ENCODE measurements around the gene CELSR2.
A peak's percentile ranks its signal among the peaks of the same experiment; 100 is the strongest.

The CELSR2 gene

GRCh38 chr1:109239047-109239408 lies 10.3 kb upstream of the CELSR2 start:
- no peak for DNase-seq (ENCODE audit: extremely low spot score)
- ChIA-PET POLR2A (interaction anchor here (1.7 kb wide), 1 partner anchor 14 kb away, joined by 3 read pairs; no protein-coding TSS in a partner anchor), CTCF (interaction anchor here (1.1 to 3.9 kb wide), 11 partner anchors 8 to 307 kb away, joined by 3 to 19 read pairs (median 6); partner anchors contain the start of genes CYB561D1 and PSRC1)
- TF ChIP-seq, protein P1, sequence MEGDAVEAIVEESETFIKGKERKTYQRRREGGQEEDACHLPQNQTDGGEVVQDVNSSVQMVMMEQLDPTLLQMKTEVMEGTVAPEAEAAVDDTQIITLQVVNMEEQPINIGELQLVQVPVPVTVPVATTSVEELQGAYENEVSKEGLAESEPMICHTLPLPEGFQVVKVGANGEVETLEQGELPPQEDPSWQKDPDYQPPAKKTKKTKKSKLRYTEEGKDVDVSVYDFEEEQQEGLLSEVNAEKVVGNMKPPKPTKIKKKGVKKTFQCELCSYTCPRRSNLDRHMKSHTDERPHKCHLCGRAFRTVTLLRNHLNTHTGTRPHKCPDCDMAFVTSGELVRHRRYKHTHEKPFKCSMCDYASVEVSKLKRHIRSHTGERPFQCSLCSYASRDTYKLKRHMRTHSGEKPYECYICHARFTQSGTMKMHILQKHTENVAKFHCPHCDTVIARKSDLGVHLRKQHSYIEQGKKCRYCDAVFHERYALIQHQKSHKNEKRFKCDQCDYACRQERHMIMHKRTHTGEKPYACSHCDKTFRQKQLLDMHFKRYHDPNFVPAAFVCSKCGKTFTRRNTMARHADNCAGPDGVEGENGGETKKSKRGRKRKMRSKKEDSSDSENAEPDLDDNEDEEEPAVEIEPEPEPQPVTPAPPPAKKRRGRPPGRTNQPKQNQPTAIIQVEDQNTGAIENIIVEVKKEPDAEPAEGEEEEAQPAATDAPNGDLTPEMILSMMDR (IDR thresholded peaks at IDR 0.05; ENCODE audit: control extremely low read depth, extremely low read depth, low read depth, missing control alignments) = no peak

DNA sequence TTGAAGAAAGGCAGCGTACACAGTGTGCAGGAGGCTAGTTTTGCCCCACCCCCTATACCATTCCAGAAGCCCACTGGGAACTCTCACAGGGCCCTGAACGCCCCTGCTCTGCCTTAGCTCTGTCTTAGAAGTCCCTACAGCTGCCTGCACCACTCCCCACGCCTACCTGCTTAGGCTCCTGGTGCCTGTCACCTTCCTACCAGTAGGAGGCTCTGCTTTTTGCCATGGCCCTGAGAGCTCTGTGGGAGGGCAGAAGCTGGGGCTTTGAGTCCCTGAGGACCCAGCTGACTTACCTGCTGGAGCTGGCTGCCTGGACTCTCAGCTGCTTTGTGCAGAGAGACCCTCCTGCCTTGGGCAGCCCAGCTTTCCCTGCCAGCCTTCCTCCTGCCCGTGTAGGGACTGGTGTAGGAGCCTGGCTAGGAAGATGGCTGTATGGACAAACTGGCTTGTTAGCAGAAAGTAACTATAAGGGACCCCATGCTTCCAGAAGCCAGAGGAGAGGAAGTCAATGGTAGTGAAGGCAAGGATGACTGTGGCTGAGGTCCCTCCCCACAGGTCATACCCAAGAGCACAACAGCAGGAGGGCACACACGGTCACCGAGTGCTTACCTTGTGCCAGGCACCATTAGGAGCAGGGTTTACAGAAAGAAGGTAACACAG lies 9.8 kb upstream of the CELSR2 start:
- TF ChIP-seq, protein P1 (IDR thresholded peaks at IDR 0.05; ENCODE audit: control extremely low read depth, extremely low read depth, low read depth, missing control alignments) = peak; percentile 39
- DNase-seq (ENCODE audit: extremely low spot score) = peak; percentile 65
- POLR2A ChIA-PET = interaction anchor here (1.0 to 1.7 kb wide), 2 partner anchors 14 to 15 kb away, joined by 3 to 4 read pairs; no protein-coding TSS in a partner anchor
- CTCF ChIA-PET = interaction anchor here (1.1 to 3.9 kb wide), 10 partner anchors 8 to 307 kb away, joined by 3 to 19 read pairs (median 6); partner anchors contain the start of genes CYB561D1 and PSRC1

DNA sequence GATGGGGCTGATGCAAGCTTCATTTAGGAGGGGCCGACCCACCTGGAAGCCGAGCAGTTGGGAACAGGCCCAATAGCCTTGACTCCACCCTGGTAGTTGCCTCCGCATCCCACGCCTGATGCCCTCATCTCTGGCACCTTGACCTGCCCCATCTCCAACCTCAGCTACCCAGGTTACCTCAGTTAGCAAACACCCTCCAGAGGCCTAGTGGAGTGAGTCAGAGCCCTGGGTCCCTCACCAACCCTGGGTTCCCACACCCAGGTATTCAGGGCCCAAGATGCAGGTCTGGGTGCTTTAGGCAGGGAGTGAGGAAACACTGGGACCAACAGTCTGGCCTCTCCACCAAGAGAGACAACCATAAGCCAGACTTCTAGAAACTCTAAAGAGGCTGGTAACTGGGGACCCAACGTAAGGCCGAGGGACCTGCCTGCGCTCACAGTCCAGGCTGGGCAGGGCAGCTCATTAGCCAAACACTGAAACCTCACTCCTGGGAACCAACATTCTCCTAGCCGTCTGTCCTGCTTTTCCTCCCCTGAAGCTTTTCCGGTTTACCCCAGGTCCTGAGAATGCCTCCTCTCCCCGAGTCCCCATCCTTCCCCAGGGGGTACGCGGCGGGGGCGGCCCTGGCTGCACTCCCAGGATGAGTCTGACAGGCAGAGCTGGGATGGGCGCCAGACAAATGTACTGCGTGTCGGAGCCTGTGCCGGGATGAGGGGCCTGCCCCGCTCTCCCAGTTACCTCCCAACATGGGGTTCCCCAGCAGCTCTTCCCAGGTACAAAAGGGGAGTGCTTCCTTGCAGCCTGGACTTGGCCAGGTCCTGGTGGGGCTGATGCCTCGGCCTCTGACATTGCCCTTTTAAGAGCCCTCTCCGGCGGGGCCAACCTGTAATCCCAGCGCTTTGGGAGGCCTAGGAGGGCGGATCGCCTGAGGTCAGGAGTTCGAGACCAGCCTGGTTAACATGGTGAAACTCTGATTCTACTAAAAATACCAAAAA lies 8.9 kb upstream of the CELSR2 start:
- CTCF ChIA-PET = interaction anchor here (2.1 to 3.2 kb wide), 4 partner anchors 15 to 306 kb away, joined by 6 to 15 read pairs (median 8); no protein-coding TSS in a partner anchor
- DNase-seq (ENCODE audit: extremely low spot score) = no peak
- POLR2A ChIA-PET = interaction anchor here (1.0 to 1.2 kb wide), 2 partner anchors 10 to 13 kb away, joined by 4 to 5 read pairs; no protein-coding TSS in a partner anchor
- TF ChIP-seq, protein P1 (IDR thresholded peaks at IDR 0.05; ENCODE audit: control extremely low read depth, extremely low read depth, low read depth, missing control alignments) = no peak

- ChIA-PET POLR2A (interaction anchor here (1.2 kb wide), 1 partner anchor 9 kb away, joined by 5 read pairs; no protein-coding TSS in a partner anchor), CTCF (interaction anchor here (2.6 kb wide), 1 partner anchor 14 kb away, joined by 7 read pairs; no protein-coding TSS in a partner anchor)
- TF ChIP-seq, protein P1 (IDR thresholded peaks at IDR 0.05; ENCODE audit: control extremely low read depth, extremely low read depth, low read depth, missing control alignments) = no peak
- no peak for DNase-seq (ENCODE audit: extremely low spot score)
These were observed 8.0 kb upstream of the CELSR2 start for GRCh38 chr1:109241344-109241743.

DNA sequence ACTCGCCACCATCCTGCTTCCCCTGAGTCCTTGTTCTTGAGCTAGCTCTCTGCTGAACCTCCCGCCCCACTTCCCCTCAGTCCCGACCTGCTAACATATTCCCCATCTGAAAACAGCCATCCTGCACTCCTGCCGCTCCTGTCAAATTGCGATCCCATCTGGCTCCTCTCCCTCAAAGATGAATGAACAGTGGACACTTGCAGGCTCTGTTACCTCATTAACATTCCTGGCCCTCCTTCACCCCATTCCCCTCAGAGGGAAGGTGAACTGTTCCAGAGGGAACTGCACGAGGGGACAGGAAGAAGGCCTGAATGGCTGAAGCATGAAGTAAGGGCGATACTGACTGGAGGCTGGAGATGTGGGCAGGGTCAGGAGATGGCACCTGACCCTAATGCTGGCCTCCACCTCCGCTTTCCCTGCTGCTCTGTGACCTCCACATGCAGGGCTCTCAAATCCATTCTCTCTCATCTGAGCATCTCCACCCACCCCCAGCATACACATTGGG lies 7.4 kb upstream of the CELSR2 start:
- DNase-seq (ENCODE audit: extremely low spot score) = no peak
- TF ChIP-seq, protein P1 (IDR thresholded peaks at IDR 0.05; ENCODE audit: control extremely low read depth, extremely low read depth, low read depth, missing control alignments) = no peak
- ChIA-PET POLR2A (interaction anchor here (1.2 kb wide), 1 partner anchor 8 kb away, joined by 5 read pairs; no protein-coding TSS in a partner anchor), CTCF (interaction anchor here (2.6 kb wide), 1 partner anchor 14 kb away, joined by 7 read pairs; no protein-coding TSS in a partner anchor)

DNA sequence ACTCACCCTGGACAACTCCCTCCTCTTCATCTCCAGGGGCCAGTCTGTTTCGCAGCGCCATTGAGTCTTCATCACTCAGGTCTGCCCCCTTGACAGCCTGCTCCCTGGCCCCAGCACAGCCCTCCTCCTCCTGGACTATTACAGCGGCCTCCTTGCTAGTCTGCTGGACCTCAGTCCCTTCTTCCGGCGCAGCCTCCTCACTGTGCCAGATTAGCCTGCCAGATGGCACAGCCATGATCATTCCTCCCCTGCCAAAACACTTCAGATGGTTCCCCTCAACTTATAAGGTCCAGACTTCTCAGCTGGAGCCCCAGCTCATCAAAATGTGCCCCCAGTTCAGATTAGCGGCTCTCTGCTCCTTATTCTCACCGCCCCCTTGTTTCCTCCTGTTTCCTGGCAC lies 7.0 kb upstream of the CELSR2 start:
- POLR2A ChIA-PET = no interaction called here
- TF ChIP-seq, protein P1 (IDR thresholded peaks at IDR 0.05; ENCODE audit: control extremely low read depth, extremely low read depth, low read depth, missing control alignments) = no peak

More for the DNA sequence above, 7.0 kb upstream of the CELSR2 start:
- DNase-seq (ENCODE audit: extremely low spot score) = no peak
- CTCF ChIA-PET = interaction anchor here (2.2 kb wide), 1 partner anchor 36 kb away, joined by 6 read pairs; no protein-coding TSS in a partner anchor

All from GM10248 (cell line).